ENCODE results near the gene CD82.

The CD82 gene

GRCh38 chr11:44561964-44562734, 3.3 kb upstream of the CD82 start:
- Histone ChIP-seq H3K4me1 (ENCODE audit: insufficient read depth, low read length) (peaks cover 26% of the 10 kb centered on the region), H3K9ac (ENCODE audit: low read depth, low read length) (no peak overlapping the region)

GRCh38 chr11:44562845-44563460, 2.5 kb upstream of the CD82 start:
- Histone ChIP-seq H3K36me3 (ENCODE audit: insufficient read depth, low read length) (no peaks in the 10 kb centered on the region), H3K9ac (ENCODE audit: low read depth, low read length) (no peak overlapping the region), H3K9me3 (ENCODE audit: control insufficient read depth, insufficient read depth, low read length) (no peaks in the 10 kb centered on the region), H3K4me1 (ENCODE audit: insufficient read depth, low read length) (peaks cover 21% of the 10 kb centered on the region)

More at GRCh38 chr11:44561964-44562734, 3.3 kb upstream of the CD82 start:
- no peaks in the 10 kb centered on the region for H3K9me3 ChIP-seq (ENCODE audit: control insufficient read depth, insufficient read depth, low read length)
- H3K36me3 ChIP-seq (ENCODE audit: insufficient read depth, low read length): no peaks in the 10 kb centered on the region

- peaks cover 22% of the 10 kb centered on the region for H3K4me1 ChIP-seq (ENCODE audit: insufficient read depth, low read length)
- H3K9ac ChIP-seq (ENCODE audit: low read depth, low read length): no peak overlapping the region
- H3K9me3 ChIP-seq (ENCODE audit: control insufficient read depth, insufficient read depth, low read length): no peaks in the 10 kb centered on the region
- H3K36me3 ChIP-seq (ENCODE audit: insufficient read depth, low read length): no peaks in the 10 kb centered on the region
Observed at GRCh38 chr11:44563711-44564110, 1.8 kb upstream of the CD82 start.

DNA sequence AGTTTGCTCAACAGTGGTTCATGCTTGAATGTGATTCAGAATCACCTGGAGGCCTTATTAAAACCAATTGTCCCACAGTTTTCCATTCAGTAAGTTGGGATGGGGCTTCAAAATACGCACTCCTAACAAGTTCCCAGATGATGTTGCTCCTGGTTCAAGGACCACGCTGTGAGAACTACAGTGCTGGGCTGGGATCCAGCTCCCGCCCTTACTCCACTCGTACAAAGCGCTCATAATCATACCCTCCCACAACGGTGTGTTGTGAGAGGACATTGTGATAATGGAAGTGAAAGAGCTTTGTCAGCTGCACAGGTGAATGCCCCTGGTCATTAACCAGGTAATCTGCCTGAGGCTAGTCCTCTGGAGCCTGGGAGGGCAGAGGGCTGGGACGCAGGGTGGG, 1.3 kb upstream of the CD82 start:
- H3K4me1 ChIP-seq (ENCODE audit: insufficient read depth, low read length): peaks cover 25% of the 10 kb centered on the region
- H3K9ac ChIP-seq (ENCODE audit: low read depth, low read length): no peak overlapping the region
- H3K9me3 ChIP-seq (ENCODE audit: control insufficient read depth, insufficient read depth, low read length): no peaks in the 10 kb centered on the region
- no peaks in the 10 kb centered on the region for H3K36me3 ChIP-seq (ENCODE audit: insufficient read depth, low read length)

- no peaks in the 10 kb centered on the region for H3K9me3 ChIP-seq (ENCODE audit: control insufficient read depth, insufficient read depth, low read length)
- H3K4me1 ChIP-seq (ENCODE audit: insufficient read depth, low read length): peaks cover 23% of the 10 kb centered on the region
- H3K36me3 ChIP-seq (ENCODE audit: insufficient read depth, low read length): no peaks in the 10 kb centered on the region
- H3K9ac ChIP-seq (ENCODE audit: low read depth, low read length): peak overlapping the region; percentile 49
Observed at GRCh38 chr11:44564670-44565210, 723 bp upstream of the CD82 start.

- H3K4me1 ChIP-seq (ENCODE audit: insufficient read depth, low read length): peaks cover 19% of the 10 kb centered on the region; the same call in 1 of the 2 replicates
- no peaks in the 10 kb centered on the region for H3K36me3 ChIP-seq (ENCODE audit: insufficient read depth, low read length)
- H3K9me3 ChIP-seq (ENCODE audit: control insufficient read depth, insufficient read depth, low read length): no peaks in the 10 kb centered on the region
- H3K9ac ChIP-seq (ENCODE audit: low read depth, low read length): peak overlapping the region; percentile 52
Observed at GRCh38 chr11:44565953-44566949, 788 bp downstream of the CD82 start.

DNA sequence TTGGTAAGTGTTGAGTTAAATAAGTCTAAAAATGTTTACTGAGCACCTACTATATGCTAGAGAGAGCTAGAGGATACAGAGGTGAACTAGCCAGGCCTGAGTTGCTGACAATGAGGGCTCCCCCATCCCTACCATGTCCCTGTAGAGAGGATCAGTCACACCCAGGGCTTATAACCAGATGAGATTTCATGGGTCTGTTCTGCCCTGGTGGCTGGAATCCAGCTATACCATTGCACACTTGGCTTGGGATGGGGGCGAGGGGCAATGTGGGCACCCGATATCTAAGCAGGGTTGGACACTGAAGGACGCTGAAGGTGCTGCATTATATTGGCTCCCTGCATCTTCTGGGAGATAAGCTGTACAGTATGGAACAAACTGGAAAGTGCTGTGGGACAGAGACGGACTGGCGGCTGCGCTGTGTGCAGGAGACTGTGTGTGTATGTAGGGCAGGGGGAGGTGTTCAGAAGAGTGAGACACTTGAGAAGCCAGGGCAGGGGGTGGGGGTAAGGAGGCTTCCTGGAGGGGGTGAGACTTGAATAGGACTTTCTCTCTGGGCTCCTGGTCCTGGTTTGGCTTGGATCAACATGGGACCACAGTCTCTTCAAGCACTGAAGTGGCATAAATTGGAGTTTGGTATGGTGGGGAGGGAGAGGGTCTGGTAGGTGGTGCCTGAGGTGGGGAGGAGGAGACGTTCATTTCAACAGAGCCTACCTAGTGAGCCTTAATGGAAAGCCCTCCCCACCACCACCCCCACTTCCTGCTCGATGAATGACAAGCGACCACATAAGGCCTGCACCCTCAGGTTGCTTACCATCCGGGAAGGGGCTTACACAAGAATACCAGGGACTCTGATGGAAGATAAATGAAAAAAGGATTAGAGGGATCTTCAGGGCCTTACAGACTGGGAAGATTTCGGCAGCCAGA, 1.8 kb downstream of the CD82 start:
- peaks cover 19% of the 10 kb centered on the region; the same call in 1 of the 2 replicates for H3K4me1 ChIP-seq (ENCODE audit: insufficient read depth, low read length)
- no peaks in the 10 kb centered on the region for H3K9me3 ChIP-seq (ENCODE audit: control insufficient read depth, insufficient read depth, low read length)
- no peaks in the 10 kb centered on the region for H3K36me3 ChIP-seq (ENCODE audit: insufficient read depth, low read length)
- no peak overlapping the region for H3K9ac ChIP-seq (ENCODE audit: low read depth, low read length)

DNA sequence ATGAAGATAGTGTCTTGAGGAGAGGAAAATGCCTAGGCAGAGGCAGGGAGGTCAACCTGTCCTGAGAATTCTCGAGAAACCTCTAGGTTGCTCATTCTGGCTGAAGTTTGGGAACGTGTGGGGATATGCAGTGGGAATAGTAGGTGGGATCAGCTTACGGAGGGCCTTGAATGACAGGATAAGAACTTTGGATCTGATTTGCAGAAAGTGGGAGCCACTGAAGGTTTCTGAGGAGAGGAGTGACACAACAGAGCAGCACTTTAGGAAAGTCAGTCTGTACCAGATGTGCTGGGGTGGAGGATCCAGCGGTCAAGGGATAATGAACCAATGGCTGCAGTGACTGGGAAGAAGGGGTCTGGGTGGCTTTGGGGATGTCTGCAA, 2.4 kb downstream of the CD82 start:
- H3K4me1 ChIP-seq (ENCODE audit: insufficient read depth, low read length): peaks cover 19% of the 10 kb centered on the region; the same call in 1 of the 2 replicates
- H3K9me3 ChIP-seq (ENCODE audit: control insufficient read depth, insufficient read depth, low read length): no peaks in the 10 kb centered on the region
- H3K36me3 ChIP-seq (ENCODE audit: insufficient read depth, low read length): no peaks in the 10 kb centered on the region
- H3K9ac ChIP-seq (ENCODE audit: low read depth, low read length): no peak overlapping the region

- Histone ChIP-seq H3K9me3 (ENCODE audit: control insufficient read depth, insufficient read depth, low read length) (no peaks in the 10 kb centered on the region), H3K36me3 (ENCODE audit: insufficient read depth, low read length) (no peaks in the 10 kb centered on the region), H3K4me1 (ENCODE audit: insufficient read depth, low read length) (peaks cover 19% of the 10 kb centered on the region; the same call in 1 of the 2 replicates), H3K9ac (ENCODE audit: low read depth, low read length) (no peak overlapping the region)
Observed at GRCh38 chr11:44568331-44568657, 2.8 kb downstream of the CD82 start.

DNA sequence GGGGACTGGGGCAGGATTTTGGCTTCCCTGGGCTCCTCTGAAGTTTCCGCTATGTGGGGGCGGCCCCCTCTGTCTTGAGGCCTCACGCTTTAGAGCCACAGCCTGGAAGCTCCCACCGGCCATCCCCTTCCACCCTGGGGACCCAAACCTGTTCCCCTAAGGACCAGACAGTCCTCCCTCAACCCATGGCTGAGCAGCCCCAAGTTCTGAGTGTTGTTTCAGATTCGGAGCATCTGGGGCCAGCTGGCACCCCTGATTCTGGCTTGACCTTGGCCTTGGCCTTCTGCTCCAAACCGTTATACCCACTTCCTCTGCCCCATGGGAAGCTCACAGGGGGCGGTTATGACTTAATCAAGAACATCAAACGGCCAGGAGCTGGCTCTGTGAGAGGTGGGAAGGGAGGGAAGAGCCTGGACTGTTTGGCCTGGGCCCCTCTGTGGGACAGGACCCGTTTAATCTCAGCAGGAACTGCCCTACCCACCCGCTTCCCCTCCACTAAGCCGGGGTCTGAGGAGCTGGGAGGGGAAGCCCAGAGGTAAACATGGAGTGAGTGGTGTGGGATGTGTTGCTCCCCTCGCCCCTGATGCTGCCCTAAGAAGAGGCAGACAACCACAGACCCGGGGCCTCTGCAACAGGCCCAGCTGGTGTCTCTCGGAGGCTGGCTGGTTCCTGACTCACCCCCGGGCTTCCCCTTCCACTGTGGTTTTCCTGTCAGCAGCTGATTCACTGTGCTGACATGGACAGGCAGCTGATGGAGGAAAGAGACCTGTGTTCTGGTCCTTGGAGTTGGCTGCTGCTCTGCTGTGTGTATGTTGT, 3.4 kb downstream of the CD82 start:
- no peaks in the 10 kb centered on the region for H3K36me3 ChIP-seq (ENCODE audit: insufficient read depth, low read length)
- H3K9me3 ChIP-seq (ENCODE audit: control insufficient read depth, insufficient read depth, low read length): no peaks in the 10 kb centered on the region
- H3K9ac ChIP-seq (ENCODE audit: low read depth, low read length): no peak overlapping the region
- H3K4me1 ChIP-seq (ENCODE audit: insufficient read depth, low read length): peaks cover 17% of the 10 kb centered on the region; the same call in 1 of the 2 replicates

DNA sequence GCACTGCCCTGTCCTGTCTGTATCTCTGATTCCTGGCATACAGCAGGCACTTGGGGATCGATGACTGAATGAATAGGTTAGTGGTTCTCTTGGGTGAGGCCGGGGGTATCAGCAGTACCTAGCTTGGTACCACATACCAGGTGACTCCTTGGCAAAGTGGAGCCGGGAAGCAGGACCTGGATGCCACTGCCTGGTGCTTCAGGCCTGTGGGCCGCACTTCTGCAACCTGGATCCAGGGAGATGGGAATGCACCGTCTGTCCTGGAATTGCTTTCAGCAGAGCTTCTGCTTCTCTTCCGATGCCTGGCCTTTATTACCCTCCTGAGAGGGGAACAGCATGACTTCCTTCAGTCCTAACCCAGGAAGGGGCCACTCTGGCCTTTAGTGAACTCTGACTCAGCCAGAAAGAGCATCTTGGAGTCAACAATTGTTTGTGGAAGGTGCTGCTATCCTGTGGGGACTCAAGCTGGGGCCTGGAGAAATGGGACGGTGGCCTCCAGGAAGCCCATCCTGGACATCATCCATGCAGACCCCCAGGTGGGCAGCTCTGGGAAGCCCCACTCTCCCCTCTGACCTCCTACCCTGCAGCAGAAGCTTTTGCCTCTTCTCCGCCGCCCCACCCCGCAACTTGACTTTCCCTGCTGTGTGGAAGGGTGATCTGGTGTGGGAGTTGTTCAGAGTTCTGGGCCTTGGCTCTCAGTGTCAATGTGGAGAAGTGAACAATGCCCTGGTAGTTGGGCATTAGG, 5.1 kb downstream of the CD82 start:
- Histone ChIP-seq H3K9ac (ENCODE audit: low read depth, low read length) (no peak overlapping the region), H3K9me3 (ENCODE audit: control insufficient read depth, insufficient read depth, low read length) (no peaks in the 10 kb centered on the region), H3K4me1 (ENCODE audit: insufficient read depth, low read length) (peaks cover 7% of the 10 kb centered on the region; the same call in 1 of the 2 replicates), H3K36me3 (ENCODE audit: insufficient read depth, low read length) (no peaks in the 10 kb centered on the region)

- Histone ChIP-seq H3K9me3 (ENCODE audit: control insufficient read depth, insufficient read depth, low read length) (no peaks in the 10 kb centered on the region), H3K36me3 (ENCODE audit: insufficient read depth, low read length) (no peaks in the 10 kb centered on the region), H3K4me1 (ENCODE audit: insufficient read depth, low read length) (peaks cover 7% of the 10 kb centered on the region; the same call in 1 of the 2 replicates), H3K9ac (ENCODE audit: low read depth, low read length) (no peak overlapping the region)
Observed at GRCh38 chr11:44571871-44572270, 6.4 kb downstream of the CD82 start.
